Dendritic cell treated with granulocyte-macrophage colony-stimulating factor and Interleukin-4, amounts not matched to agents 40 ng/mL and 50 ng/mL, for 4 days (primary cell): ENCODE results near the gene FGFR2.

Experiments used
- H3K27ac Mint-ChIP-seq: one replicate; pipeline ENCODE4 v1.8.0; 2022; ENCODE audit warnings: mild to moderate bottlenecking, mixed read lengths
- H3K27me3 Mint-ChIP-seq: one replicate; pipeline ENCODE4 v1.8.0; 2022; ENCODE audit warnings: mild to moderate bottlenecking, mixed read lengths
- H3K36me3 Mint-ChIP-seq: one replicate; pipeline ENCODE4 v1.8.0; 2022; ENCODE audit warnings: low read depth, mixed read lengths
- H3K4me1 Mint-ChIP-seq: one replicate; pipeline ENCODE4 v1.8.0; 2022; ENCODE audit warnings: low read depth, mixed read lengths
- H3K4me3 Mint-ChIP-seq: one replicate; pipeline ENCODE4 v1.8.0; 2022; ENCODE audit warnings: mild to moderate bottlenecking, moderate library complexity, mixed read lengths
- H3K9me3 Mint-ChIP-seq: one replicate; pipeline ENCODE4 v1.8.0; 2022; ENCODE audit warnings: mixed read lengths
- intact Hi-C: fragments of 100-400 bp; cut with micrococcal nuclease; formaldehyde crosslinking; loops from one replicate; pipeline ENCODE4 v1.15.0; 2022

FGFR2 gene

DNA sequence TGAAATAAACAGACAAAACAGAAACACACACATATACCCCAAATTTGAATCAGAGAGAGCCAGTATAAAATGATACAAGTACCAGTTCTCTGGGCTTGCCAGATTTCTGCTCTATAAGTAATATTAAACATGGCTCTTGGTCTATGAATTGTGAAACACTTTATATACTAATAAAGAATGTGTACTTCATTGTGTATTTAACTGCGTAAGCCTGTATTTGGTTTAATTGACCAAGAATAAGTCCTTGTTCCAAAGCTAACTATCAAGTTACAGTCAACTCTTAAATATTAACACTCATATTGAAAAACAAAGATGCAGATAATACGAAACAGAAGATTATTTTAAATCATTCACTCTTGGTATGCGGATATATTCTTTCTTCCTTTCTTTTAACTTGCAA lies 8.7 kb downstream of the FGFR2 start:
- Mint-ChIP-seq H3K9me3 (no peaks in the 10 kb centered on the region), H3K36me3 (no peaks in the 10 kb centered on the region), H3K4me3 (no peak overlapping the region), H3K27ac (no peak overlapping the region), H3K4me1 (no peaks in the 10 kb centered on the region), H3K27me3 (peaks cover 14% of the 10 kb centered on the region)
- intact Hi-C loops: no loop called here

DNA sequence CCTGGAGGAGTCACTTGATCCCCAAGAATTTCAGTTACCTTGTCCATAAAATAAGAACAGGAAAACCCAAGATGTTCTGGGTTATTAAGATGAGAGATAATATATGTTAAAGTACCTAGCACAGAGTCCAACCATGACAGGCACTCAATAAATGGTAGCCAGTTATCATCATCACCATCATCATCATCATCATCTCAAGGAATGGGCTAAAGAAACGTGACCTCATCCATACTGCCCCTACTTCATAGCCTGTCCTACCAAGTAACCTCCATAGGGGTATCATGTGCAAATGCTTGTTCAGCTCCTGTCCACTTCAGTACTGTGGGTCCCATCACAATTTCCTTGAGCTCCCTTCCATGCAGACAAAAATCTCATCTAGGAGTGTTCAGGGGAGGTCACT lies 14.4 kb downstream of the FGFR2 start:
- Mint-ChIP-seq H3K36me3 (no peaks in the 10 kb centered on the region), H3K27me3 (peaks cover 8% of the 10 kb centered on the region), H3K27ac (no peak overlapping the region), H3K4me3 (no peak overlapping the region), H3K9me3 (no peaks in the 10 kb centered on the region), H3K4me1 (no peaks in the 10 kb centered on the region)
- intact Hi-C loops: no loop called here

DNA sequence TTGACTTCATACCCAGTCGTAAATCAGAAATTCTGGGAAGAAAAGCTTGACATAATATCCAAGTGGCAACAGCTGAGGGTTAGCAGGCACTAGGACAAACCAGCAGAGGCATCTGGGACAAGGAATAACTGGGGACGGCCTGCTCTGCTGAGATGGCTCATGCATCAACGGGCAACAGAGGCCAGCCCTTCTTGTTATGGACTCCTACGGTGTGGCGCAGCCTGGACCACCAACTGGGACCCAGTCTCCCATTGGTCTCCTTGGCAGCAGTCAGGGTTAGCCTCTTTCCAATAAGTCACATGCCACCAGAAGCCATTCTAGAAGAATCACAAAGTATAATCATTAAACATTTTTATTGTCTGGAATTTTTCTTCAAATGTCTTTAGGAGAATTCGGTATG lies 15.0 kb downstream of the FGFR2 start:
- Mint-ChIP-seq H3K27ac (no peak overlapping the region), H3K9me3 (no peaks in the 10 kb centered on the region), H3K36me3 (no peaks in the 10 kb centered on the region)

DNA sequence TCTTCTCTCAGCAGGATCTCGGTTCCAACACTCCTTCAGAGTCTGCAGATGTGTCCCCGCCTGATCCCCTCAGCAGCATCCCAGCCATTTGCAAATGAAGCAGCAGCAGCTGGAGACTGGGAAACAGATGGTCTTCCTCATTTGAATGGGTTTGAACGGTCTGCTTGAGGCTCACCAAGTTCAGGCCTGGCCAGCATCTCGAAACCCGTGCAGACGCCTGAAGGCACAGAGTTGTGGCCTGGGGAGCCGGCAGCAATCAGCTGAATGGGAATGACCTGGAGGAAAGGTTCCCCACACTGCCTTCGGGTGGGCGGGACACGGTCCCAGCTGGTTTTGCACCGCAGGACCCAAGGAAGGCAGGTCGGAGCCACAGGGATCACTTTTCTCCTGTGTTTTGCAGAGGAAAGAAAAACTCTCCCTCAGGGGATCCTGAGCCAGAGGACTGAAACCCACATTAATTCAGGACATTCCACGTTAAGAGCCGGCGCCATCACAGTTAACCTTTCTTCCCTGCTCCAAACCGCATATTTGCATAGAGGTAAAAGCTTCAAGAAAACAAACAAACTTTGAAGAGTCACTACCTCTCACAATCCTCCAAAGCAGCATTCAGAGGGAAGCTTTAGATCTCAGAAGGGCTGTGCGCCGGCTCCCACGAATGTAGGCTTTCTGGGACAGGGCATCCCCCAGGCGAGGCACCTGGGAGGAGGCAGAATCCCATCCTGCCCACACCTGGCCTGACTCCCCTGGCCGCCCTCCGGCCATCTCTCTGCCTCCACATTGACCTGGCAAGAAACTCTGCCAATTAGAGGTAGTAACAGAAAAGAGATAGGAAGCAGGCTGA lies 17.7 kb downstream of the FGFR2 start:
- Mint-ChIP-seq H3K36me3 (no peaks in the 10 kb centered on the region), H3K9me3 (no peaks in the 10 kb centered on the region), H3K27me3 (peaks cover 4% of the 10 kb centered on the region), H3K27ac (no peak overlapping the region), H3K4me1 (no peaks in the 10 kb centered on the region), H3K4me3 (no peak overlapping the region)
- intact Hi-C loops: no loop called here

More for the DNA sequence above, 15.0 kb downstream of the FGFR2 start:
- intact Hi-C loops: no loop called here
- Mint-ChIP-seq H3K4me1 (no peaks in the 10 kb centered on the region), H3K4me3 (no peak overlapping the region), H3K27me3 (peaks cover 4% of the 10 kb centered on the region)

DNA sequence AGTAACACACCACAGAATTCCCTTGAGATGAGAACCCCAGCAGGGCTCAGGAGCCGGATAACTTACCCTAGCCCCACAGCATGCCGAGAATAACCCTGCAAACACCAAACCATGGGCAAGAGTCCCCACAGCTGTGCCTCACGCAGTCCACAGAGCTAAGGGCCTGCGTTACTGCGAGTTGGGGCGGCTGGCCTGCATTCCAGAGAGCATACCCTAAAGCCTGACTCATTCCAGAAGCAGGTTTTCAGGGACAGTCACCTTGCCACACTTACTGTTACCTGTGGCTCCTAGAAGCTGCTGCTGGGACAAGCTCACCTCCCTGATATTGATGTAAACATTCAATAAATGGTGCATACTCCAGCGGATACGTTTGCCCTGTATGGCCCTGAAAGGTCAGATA lies 18.6 kb downstream of the FGFR2 start:
- peaks cover 4% of the 10 kb centered on the region for H3K27me3 Mint-ChIP-seq
- H3K36me3 Mint-ChIP-seq: no peaks in the 10 kb centered on the region
- no peaks in the 10 kb centered on the region for H3K4me1 Mint-ChIP-seq
- H3K4me3 Mint-ChIP-seq: no peak overlapping the region
- no peak overlapping the region for H3K27ac Mint-ChIP-seq
- no peaks in the 10 kb centered on the region for H3K9me3 Mint-ChIP-seq
- intact Hi-C loops: no loop called here

DNA sequence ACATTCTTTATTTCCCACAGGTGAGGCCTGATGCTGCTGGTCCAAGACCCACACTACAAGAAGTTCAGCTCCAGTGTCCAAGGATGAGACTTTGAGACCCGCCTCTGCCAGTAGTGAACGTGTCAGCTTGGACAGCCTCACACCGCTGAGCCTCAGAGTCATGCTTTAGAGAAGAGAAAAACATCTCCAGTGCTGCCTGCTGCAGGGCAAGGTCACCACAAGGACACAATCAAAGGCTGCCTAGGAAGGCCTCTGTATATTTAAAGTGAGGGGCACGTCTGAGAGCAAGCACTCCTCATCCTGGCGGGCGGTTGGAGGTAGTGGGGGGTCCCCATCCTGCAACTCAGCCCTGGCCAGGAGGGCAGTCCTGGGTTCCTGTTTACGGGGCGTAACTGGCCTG lies 19.3 kb downstream of the FGFR2 start:
- Mint-ChIP-seq H3K9me3 (no peaks in the 10 kb centered on the region), H3K27ac (no peak overlapping the region)

DNA sequence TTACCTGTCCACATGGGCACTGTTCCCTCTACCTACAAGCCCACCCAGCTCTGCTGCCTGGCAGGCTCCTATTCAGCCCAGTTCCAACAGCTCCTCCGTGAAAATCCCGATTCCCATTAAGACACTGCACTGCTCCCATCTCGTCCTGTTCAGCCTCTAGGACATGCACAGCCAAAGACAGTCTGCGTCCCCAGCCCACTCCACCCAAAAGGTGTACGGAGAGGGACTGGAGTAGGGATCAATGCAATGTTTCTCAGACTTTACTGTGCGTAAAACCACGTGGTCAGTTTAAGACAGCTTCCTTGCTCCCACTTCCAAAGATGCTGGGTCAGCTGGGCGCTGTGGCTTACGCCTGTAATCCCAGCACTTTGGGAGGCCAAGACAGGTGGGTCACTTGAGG lies 19.9 kb downstream of the FGFR2 start:
- no peak overlapping the region for H3K4me3 Mint-ChIP-seq
- H3K4me1 Mint-ChIP-seq: no peaks in the 10 kb centered on the region
- intact Hi-C loops: no loop called here
- H3K9me3 Mint-ChIP-seq: no peaks in the 10 kb centered on the region
- H3K36me3 Mint-ChIP-seq: no peaks in the 10 kb centered on the region
- peaks cover 4% of the 10 kb centered on the region for H3K27me3 Mint-ChIP-seq
- H3K27ac Mint-ChIP-seq: no peak overlapping the region

More for the DNA sequence above, 19.3 kb downstream of the FGFR2 start:
- H3K27me3 Mint-ChIP-seq: peaks cover 4% of the 10 kb centered on the region
- H3K4me1 Mint-ChIP-seq: no peaks in the 10 kb centered on the region
- H3K4me3 Mint-ChIP-seq: no peak overlapping the region
- intact Hi-C loops: no loop called here
- H3K36me3 Mint-ChIP-seq: no peaks in the 10 kb centered on the region

DNA sequence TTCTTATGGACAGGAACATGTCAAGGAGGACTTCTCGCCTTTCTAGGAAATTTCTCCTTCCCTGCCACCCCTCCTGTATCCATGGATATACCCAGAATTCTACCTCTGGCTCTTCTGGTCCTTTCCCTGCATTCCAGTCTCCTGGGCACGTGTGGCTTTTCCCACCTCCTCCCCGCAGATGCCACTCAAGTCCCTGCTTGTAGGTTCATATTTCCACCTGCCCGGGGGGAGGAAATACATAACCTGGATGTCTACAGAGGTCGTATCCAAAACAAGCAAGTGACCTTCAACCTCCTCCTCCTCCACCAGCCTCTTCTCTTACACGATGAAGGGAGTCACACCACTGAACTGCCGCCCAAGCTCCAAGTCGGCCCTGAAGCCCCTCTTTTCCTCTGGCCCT lies 20.7 kb downstream of the FGFR2 start:
- Mint-ChIP-seq H3K4me1 (no peaks in the 10 kb centered on the region), H3K9me3 (no peaks in the 10 kb centered on the region), H3K27ac (no peak overlapping the region), H3K27me3 (peaks cover 4% of the 10 kb centered on the region), H3K36me3 (no peaks in the 10 kb centered on the region), H3K4me3 (no peak overlapping the region)
- intact Hi-C loops: no loop called here

DNA sequence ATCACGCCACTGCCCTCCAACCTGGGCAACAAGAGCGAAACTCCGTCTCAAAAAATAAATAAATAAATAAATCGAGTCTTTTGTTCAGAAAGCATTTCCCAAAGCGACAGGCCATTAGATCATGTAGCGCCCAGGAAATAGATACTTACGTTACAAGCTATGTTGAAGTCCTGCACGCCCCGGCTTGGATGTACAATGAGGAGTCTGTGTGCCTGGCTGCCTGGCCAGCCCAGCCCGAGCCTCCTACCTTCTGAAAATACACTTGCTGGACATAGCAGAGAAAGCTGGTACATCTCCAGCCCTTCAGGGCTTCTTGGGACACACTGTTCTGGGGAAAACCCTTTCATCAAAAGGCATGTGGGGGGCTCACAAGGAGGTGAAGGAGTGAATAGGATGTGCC lies 22.1 kb downstream of the FGFR2 start:
- Mint-ChIP-seq H3K4me1 (no peaks in the 10 kb centered on the region), H3K4me3 (no peak overlapping the region), H3K27ac (no peak overlapping the region), H3K27me3 (peaks cover 2% of the 10 kb centered on the region), H3K9me3 (no peaks in the 10 kb centered on the region), H3K36me3 (no peaks in the 10 kb centered on the region)
- intact Hi-C loops: no loop called here

DNA sequence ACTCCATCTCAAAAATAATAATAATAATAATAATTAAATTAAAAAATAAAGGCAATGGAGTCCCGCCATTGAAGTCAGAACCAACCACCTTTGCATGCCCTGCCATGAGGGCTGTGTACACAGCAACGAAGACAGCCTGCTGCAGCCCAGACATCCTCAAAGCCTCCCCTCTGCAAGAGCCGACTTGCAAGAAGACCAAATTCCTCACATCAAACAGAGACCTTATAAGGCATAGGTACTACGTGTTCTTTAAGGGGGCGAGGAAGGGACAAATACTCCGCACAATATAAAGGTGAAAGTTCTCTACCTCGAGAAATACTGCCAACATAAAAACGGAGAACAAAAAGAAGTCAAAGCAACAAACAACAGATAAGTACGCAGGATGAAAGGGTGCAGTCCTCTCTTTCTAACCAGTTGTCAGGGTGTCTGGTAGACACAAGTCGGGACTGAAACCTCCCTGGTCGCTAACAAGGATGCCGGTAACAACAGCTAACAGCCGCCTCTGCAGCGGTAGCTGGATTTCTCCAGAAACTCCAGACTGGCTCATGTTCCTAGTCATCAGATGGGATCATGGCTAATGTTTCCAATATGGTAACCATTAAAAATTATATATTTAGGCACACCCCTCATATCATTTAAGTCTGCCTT lies 23.6 kb downstream of the FGFR2 start:
- Mint-ChIP-seq H3K4me1 (no peaks in the 10 kb centered on the region), H3K9me3 (no peaks in the 10 kb centered on the region), H3K27me3 (no peaks in the 10 kb centered on the region), H3K36me3 (no peaks in the 10 kb centered on the region), H3K4me3 (no peak overlapping the region), H3K27ac (no peak overlapping the region)
- intact Hi-C loops: no loop called here

DNA sequence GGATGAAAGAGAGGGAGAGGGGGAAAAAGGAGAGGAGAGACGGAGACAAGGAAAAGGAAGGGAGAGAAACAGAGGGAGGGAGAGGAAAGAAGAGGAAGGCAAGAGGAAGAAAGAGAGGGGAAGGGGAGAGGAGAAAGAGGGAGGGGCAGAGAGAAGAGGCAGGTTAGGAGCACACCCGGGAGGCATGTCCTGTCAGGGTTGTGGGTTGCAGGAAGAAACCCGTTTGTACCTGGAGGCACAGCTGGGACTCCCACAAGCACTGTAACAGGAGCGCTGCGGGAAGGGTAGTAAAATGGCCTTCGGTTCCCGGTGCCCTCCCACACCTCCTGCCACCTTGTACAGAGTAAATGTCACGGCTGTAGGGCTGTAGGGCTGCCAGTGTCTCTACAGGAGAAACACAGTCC lies 24.7 kb downstream of the FGFR2 start:
- H3K27ac Mint-ChIP-seq: no peak overlapping the region
- no peaks in the 10 kb centered on the region for H3K27me3 Mint-ChIP-seq
- intact Hi-C loops: no loop called here
- no peaks in the 10 kb centered on the region for H3K9me3 Mint-ChIP-seq
- no peaks in the 10 kb centered on the region for H3K4me1 Mint-ChIP-seq
- H3K36me3 Mint-ChIP-seq: no peaks in the 10 kb centered on the region
- H3K4me3 Mint-ChIP-seq: no peak overlapping the region

DNA sequence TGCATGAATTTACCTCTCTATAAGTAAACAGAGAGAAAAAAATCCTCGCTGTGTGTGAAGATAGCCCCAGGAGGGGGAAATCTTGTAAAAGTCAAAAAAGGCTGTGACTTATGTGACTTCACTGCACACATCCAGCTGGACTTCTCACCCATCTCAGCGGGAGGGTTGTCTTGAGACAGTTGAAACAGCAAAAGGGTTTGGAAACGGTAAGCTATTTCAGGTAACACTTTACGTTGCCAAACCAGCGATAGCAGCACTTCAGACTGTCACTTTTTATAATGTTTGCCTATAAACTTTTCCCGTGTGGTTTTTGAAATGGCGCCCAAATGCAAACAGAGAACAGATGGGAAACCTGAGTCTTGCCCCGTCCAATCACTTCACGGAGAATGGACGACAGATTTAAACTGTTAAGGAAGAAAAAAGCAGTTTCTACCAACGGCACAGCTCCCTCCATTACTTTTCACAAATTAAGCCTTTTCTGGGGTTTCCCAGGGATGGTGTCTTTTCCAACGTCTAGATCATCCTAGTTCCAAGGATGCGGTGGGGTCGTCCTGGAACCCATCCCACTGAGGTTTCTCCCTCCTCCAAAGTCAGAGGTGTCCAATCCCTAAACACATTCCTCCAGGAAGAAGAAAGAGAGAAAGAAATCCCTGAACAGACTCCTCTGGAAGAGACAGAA lies 25.2 kb downstream of the FGFR2 start:
- H3K9me3 Mint-ChIP-seq: no peaks in the 10 kb centered on the region
- intact Hi-C loops: no loop called here
- H3K27ac Mint-ChIP-seq: no peak overlapping the region
- no peaks in the 10 kb centered on the region for H3K27me3 Mint-ChIP-seq
- no peaks in the 10 kb centered on the region for H3K36me3 Mint-ChIP-seq
- H3K4me3 Mint-ChIP-seq: no peak overlapping the region
- H3K4me1 Mint-ChIP-seq: no peaks in the 10 kb centered on the region

DNA sequence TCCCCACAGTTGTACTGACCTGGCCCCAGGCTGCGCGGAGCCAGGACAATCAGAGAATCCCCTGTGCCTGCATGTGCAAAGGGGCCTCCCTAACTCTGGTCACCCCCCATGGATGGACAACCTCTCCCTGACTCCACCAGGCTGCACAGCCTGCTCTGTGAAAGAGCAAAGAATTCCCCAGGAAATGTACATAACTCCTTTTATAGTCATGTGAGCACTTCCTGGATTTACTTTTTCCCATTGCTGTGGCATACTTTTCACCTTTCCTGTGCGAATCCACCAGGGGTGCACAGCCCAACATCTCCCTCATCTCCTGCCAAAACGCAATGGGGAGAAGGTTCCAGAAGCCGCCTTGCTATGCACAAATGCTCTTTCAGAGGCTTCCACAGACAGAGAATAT lies 27.9 kb downstream of the FGFR2 start:
- Mint-ChIP-seq H3K4me3 (no peak overlapping the region), H3K9me3 (no peaks in the 10 kb centered on the region), H3K27ac (no peak overlapping the region), H3K36me3 (no peaks in the 10 kb centered on the region), H3K4me1 (no peaks in the 10 kb centered on the region), H3K27me3 (no peaks in the 10 kb centered on the region)
- intact Hi-C loops: no loop called here

DNA sequence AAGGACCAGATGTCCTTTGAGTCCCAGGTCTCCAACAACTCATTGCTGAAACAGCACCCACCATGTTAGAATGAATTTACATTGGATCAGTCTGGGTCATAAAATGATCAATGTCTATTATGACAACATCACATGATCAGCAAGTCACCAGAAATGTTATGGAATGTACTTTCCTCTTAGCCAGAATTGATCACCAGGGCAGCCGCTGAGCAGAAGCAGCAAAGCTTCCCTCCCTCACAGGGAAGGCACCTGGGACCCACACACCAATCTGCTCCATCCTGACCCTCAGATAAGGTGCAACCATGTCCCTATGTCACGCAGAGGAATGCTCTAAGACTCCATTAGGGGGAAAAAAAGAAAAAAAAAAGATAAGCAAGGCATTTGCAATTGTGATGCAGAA lies 30.0 kb downstream of the FGFR2 start:
- H3K9me3 Mint-ChIP-seq: no peaks in the 10 kb centered on the region
- intact Hi-C loops: no loop called here

More for the DNA sequence above, 30.0 kb downstream of the FGFR2 start:
- Mint-ChIP-seq H3K27me3 (no peaks in the 10 kb centered on the region), H3K4me1 (no peaks in the 10 kb centered on the region), H3K4me3 (no peak overlapping the region), H3K36me3 (no peaks in the 10 kb centered on the region), H3K27ac (no peak overlapping the region)
